GM23248 (cell line): ENCODE measurements around the gene NOL3.

ENCODE experiments used
- EZH2 ChIP-seq: fragments of 200-600 bp; sonication (generic); IDR thresholded peaks from 2 replicates; pipeline ENCODE4 v1.6.1; 2018; ENCODE audit warnings: antibody characterized with exemption, mild to moderate bottlenecking; ENCODE audit not compliant: insufficient read depth, poor library complexity, severe bottlenecking
- EZH2phosphoT487 ChIP-seq: fragments of 200-600 bp; sonication (generic); IDR thresholded peaks from 2 replicates; pipeline ENCODE4 v1.6.1; 2018; ENCODE audit warnings: antibody characterized with exemption, moderate library complexity, mild to moderate bottlenecking, low read depth; ENCODE audit not compliant: insufficient read depth

GRCh38 chr16:67211674-67212073 is 41.3 kb downstream of the NOL3 start:
- TF ChIP-seq EZH2phosphoT487, result no peak
- no peak for TF ChIP-seq EZH2
